Femur (tissue), 1 donor: ENCODE measurements around the gene TNS3.
"Not testable (repeated sequence)": the region's sequence is repeated elsewhere in the genome, so short reads cannot be mapped to it uniquely, and the experiment has no call there.

ENCODE experiments used
- DNase-seq: peaks from one replicate; pipeline ENCODE4 v3.0.0-alpha.2; 2017

The TNS3 gene

GRCh38 chr7:47559306-47560220 lies 22.3 kb downstream of the TNS3 start:
- DNase-seq: no peak

- no peak for DNase-seq
Measured at GRCh38 chr7:47557694-47558670, 23.9 kb downstream of the TNS3 start.

GRCh38 chr7:47557317-47557693 lies 24.6 kb downstream of the TNS3 start:
- no peak for DNase-seq

DNA sequence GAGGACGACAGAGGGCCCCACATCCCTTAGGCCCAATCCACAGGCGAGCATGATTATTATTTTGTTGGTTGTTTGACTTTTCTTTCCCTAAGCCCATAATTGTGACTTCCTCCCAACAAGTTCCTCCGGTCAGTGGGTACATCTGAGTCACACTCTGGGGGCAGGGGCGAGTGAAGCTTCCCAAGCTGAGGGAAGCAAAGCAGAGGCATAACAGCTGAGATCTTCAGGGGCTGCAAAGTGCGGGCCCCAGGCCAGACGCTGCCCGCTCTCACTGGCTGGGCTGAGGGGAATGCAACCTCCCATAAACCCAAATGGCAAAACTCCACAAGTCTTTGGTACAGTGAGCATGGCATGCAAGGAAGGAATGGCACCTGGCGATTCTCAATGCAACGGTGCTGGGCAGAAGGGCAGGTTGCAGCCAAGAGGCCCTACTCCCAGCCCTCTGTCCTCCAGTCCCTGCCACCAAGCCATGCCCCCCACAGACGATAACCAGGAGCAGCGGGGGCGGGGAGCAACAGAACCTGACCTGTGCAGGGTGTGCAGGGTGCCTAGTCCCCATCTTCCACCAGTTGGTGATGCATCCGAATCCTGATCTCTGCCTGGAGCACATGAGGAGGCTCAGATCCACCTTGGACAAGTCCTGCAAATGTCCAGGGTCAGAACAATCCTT lies 25.3 kb downstream of the TNS3 start:
- DNase-seq: no peak

GRCh38 chr7:47553309-47553708 lies 28.6 kb downstream of the TNS3 start:
- no peak for DNase-seq

DNA sequence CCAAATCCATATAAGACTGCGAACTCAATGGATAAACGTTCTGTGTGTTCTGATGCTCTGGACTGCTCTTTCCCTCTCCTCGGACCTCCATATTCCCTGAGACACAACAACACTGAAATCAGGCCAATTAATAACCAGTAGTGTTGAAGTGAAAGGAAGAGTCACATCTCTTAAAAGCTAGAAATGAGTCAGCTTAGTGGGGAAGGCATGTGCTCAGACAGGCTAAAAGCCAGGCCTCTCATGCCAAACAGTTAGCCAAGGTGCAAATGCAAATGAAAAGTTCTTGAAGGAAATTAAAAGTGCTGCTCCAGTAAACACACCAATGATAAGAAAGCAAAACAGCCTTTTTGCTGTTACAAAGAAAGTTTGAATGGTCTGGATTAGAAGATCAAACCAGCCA lies 29.3 kb downstream of the TNS3 start:
- DNase-seq: no peak

DNA sequence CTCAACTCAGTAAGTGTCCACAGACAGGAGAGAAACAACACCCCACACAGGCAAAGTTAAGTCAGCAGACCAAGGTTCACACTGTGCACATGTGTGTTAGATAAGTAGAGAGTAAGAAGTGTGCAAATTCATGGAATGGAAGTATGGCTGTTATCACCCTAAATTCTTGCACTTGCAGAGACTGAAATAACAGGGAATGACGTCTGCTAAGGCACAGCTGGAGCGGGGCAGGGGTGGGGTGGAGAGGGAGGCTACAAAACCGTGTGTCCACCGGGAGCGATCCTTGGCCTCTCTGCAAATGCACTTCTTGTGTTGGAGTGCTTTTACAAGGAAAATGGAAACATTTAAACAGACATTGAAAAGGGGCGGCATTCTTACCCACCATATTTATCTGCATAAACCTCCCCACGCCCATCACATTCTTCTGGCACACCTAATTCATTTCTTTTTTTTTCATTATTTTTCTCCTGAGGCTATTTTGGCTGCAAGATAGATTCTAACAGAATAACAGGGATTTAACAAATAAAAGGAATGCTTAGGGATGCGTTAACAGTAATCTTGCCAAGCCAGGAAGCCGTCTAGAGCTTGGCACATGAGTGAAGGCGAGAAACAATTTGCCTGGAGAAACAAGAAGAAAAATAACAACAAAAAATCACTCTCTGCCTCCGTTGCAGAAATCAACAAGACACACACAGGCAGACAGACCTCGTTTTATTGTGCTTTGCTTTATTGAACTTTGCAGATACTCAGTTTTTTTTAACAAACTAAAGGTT lies 30.1 kb downstream of the TNS3 start:
- DNase-seq: peak; percentile 90

GRCh38 chr7:47550788-47551470 lies 31.0 kb downstream of the TNS3 start:
- no peak for DNase-seq

- DNase-seq: no peak
Measured at GRCh38 chr7:47549916-47550315, 32.0 kb downstream of the TNS3 start.

GRCh38 chr7:47549397-47549796 lies 32.5 kb downstream of the TNS3 start:
- no peak for DNase-seq

GRCh38 chr7:47548546-47548945 lies 33.4 kb downstream of the TNS3 start:
- no peak for DNase-seq

DNA sequence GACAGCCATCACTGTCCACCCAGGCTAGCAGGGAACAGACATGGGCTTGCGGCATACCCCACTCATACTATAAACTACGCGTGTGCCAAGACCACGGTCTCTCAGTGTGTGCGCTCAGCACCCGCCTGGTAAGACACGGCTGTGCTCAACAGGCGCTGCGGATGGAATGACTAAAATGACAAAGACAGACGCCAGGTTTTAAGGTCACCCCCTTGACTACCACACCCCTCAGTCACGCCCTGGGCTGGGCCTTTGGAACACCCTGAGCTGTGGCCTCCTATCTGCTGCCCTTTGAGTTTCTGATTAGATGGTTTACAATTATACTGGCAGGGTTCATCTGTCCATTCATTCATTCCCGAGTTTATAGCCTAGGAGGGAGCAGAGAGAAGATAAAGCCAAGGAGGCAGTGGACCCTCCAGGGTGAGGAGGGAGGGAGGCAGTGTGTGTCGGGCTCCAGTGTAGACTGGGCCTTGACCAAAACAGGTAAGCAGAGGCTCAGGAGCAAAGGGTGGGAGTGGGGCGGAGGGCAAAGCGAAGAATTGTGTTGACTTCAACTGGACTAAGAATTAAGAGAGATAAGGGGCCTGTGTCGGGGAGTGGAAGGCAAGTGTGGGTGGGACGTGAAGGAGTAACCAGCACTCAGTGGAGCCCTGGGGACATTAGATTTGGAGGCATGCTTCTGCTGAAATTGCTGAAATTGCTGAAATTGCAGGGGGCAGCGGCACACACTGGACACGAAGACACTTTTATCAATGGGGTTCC lies 35.0 kb downstream of the TNS3 start:
- DNase-seq: no peak

DNA sequence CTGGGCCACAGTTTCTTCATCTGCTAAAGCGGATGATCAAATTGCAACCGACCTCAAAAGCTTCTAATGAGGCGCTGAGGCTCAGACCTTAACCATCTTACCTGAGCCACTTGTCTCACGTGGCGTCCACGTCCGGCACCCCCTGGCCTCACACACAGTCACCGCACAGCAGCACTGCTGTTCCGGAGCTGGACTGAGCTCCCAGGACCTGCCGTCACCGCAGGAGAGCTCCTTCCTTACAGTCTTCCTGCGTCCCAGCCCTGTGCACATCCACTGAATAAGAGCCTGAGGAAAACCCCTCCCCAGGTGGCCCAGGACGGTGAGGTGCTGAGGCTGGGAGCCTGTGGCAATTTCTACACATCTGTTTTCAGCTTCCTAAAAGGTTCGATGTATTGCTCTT lies 35.7 kb downstream of the TNS3 start:
- no peak for DNase-seq

DNA sequence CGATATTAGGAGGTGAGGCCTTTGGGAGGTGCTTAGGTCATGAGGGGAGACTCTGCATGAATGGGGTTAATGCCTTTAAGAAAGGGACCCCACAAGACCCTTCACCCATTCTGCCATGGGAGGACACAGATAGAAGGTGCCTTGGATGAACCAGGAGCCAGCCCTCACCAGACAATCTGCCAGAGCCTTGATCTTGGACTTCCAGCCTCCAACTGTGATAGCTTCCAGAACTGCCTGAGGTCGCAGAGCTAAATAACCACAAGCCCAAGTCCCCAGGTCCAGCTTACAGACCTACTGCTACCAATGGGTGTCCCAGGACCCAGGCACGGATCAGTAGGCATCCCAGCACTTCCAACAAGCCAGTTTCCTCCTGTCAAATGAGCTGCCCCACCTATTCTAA lies 37.5 kb downstream of the TNS3 start:
- no peak for DNase-seq

- no peak for DNase-seq
Measured at GRCh38 chr7:47543714-47544113, 38.2 kb downstream of the TNS3 start.

DNA sequence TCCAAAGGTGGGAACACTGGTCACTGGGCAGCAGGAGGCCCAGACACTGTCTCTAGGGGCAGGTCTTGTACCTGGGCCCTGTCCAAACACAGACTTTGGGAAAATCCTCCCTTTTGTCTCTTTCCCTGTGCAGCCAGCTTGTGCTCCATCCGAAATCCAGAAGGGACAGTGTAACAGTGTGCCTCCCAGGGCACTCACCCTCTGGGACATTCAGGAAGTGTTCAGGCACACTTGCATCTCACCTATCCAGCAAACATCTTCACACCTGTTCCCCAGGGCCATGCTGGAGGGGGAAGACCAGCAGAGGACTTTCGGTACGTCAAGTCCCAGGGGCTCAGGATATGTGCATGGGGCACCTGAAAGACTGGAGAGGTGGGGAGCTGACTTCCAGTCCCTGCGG lies 38.9 kb downstream of the TNS3 start:
- no peak for DNase-seq

GRCh38 chr7:47542051-47542450 lies 39.9 kb downstream of the TNS3 start:
- no peak for DNase-seq

DNA sequence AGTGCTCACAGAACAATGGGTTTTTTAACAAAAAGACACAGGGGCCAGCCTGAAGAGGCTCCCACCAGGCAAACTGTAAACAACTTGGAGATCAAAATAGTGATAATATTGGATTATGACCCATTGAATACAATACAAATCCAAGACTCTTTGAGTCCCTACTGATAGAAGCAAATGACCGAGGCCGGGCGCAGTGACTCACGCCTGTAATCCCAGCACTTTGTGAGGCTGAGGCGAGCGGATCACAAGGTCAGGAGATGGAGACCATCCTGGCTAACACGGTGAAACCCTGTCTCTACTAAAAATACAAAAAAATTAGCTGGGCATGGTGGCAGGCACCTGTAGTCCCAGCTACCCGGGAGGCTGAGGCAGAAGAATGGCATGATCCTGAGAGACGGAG lies 40.4 kb downstream of the TNS3 start:
- not testable (repeated sequence) for DNase-seq

DNA sequence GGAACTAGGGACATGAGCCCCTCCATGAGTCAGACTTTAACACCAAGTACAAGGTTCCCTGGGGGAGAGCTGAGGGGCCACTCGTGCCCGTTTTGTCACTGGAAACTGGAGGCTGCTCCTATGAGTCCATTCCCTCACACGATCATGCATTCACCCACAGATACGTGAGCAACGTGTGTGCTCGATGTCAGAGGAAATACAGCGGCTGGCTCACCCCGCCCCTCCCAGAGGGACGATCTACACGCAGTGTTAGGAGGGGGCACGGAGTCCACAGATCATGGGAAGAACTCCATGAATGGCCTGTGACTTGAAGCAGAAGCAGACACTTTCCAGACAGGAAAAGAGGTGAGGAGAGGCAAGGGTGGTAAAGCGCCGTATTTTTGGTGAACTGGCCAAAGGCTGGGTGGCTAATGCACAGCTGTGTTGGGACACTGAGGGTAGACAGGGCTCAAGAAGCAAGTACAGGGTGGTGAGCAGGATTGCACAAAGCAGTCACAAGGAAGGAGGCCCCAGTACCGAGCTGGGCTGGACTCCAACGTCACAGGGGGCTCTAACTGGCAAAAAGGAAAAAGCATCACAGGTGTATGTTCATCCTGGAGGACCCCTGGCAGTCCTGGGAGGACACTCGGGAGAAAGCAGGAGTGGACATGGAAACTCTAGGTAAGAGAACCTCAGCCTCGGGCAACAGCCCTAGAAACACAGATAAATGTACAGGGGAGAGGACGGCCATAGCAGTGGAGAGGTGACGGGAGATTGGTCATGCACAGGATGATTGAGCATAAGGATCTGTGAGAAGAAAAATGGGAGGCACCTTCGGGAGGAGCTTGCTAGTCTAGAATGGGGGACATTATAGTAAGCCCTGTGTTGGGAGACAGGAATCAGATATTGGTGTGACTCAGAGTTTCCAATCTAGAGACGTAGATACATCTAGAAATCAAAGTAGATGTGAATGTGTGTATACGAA lies 41.2 kb downstream of the TNS3 start:
- no peak for DNase-seq

- no peak for DNase-seq
Measured at GRCh38 chr7:47540053-47540386, 41.9 kb downstream of the TNS3 start.
